ENCODE data around the gene INSRR.

The INSRR gene

DNA sequence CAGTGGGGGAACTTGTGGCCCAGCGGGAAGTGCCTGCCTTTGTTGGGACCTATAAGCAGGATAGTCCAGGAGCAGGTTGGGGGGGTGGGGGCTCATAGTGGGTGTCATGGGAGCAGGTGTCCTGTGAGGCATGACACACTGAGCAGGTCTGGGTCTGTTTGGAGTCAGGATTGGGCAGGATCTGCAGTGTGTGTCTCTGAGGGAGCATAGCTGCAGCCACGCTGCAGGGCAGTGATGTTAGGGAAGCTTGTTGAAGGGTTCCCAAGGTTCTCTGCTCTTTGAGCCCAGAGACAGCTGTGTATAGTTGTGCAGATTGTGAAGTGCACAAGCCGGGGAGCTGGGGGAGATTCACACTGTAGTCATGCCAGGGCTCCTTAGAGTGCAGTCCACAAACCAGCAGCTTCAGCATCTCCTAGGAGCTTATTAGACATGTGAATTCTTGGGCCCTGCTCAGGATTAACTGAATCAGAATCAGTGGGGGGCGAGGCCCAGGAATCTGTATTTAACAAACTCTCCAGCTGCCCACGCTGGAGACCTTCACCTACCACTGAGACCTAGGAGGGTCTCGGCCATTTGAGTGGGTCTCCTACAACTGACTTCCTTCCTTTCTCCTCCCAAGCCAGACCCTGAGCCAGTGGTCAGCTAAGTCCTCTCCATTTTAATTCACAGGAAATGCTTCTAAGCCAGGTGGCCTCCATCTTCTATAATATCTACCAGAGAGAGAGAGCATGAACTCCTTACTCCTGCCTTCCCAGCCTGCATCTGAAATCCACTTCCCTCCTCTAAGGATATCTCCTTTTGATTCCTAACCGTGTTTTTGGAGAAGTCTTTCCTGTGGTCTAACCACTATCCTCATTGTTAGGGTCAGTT, 11.1 kb downstream of the INSRR start:
- TF ChIP-seq, protein P1, sequence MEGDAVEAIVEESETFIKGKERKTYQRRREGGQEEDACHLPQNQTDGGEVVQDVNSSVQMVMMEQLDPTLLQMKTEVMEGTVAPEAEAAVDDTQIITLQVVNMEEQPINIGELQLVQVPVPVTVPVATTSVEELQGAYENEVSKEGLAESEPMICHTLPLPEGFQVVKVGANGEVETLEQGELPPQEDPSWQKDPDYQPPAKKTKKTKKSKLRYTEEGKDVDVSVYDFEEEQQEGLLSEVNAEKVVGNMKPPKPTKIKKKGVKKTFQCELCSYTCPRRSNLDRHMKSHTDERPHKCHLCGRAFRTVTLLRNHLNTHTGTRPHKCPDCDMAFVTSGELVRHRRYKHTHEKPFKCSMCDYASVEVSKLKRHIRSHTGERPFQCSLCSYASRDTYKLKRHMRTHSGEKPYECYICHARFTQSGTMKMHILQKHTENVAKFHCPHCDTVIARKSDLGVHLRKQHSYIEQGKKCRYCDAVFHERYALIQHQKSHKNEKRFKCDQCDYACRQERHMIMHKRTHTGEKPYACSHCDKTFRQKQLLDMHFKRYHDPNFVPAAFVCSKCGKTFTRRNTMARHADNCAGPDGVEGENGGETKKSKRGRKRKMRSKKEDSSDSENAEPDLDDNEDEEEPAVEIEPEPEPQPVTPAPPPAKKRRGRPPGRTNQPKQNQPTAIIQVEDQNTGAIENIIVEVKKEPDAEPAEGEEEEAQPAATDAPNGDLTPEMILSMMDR (IDR thresholded peaks at IDR 0.05; ENCODE audit: control insufficient read depth, extremely low read depth, insufficient read depth) = no peak
- DNase-seq (ENCODE audit: low read depth) = no peak
- H3K4me3 ChIP-seq (ENCODE audit: low read depth, low read length) = no peak overlapping the region

DNA sequence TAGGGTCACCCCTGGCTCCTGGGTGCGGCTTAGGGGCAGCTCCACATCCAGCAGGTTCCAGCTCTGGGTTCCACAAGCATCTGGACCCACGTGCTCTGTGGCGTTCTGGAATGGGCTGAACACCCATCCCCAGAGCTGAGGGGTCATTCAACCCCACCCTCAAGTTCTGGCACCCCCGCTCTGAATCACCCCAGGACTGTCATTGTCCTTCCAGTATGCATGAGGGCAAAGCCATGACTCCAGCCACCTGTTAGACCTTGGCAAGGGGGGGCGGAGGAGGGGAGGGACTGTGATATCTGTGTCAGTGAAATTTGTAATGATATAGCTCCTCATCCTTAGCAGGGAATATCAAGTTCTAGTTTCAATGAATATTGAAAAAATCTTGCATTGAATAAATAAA, 12.3 kb downstream of the INSRR start:
- H3K4me3 ChIP-seq (ENCODE audit: low read depth, low read length) = no peak overlapping the region
- TF ChIP-seq, protein P1 (IDR thresholded peaks at IDR 0.05; ENCODE audit: control insufficient read depth, extremely low read depth, insufficient read depth) = no peak
- DNase-seq (ENCODE audit: low read depth) = no peak

- no peak for DNase-seq (ENCODE audit: low read depth)
- no peak overlapping the region for H3K4me3 ChIP-seq (ENCODE audit: low read depth, low read length)
- TF ChIP-seq, protein P1 (IDR thresholded peaks at IDR 0.05; ENCODE audit: control insufficient read depth, extremely low read depth, insufficient read depth) = no peak
These were observed 12.9 kb downstream of the INSRR start for GRCh38 chr1:156845953-156846545.

DNA sequence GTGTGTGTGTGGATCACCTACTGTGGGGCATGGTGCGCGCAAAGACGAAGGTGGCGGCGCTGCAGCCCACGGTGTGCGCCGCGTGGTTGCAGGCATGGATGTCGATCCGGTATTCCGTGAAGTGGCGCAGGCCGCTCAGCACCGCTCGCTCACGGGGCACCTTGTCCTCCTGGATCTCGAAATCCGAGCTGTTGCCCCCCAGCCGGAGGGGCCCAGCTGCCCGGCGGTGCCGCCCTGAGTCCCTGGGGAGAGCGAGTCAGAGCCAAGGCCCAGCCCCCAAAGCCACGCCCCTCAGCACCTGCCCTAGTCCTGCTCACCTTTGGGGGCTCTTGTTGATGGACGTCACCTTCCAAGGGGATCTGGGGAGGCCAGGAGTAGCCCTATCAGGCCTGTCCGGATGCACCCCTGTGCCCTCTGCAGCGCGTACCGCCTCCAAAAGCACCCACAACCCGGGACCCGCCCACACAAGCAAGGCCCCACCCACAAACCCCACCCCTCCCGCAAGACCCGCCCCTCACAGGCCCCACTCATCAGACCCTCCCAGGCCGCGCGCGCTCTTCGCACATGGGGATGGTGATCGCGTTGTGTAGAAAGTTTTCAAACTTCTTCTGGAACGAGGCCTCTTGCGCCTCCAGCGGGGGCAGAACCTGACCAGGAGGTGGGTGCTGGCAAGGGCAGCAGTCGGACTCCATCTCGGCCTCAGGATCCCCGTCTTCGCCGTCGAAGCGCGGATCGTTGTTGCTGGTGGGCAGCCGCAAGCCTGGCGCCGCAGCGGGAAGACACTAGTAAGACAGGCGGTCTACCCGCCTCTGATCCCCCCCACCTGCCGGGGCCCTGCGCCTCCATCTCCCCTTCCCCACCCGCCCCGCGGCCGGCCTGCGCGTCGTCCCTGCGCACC, 13.6 kb downstream of the INSRR start:
- no peak overlapping the region for H3K4me3 ChIP-seq (ENCODE audit: low read depth, low read length)
- DNase-seq (ENCODE audit: low read depth) = no peak
- TF ChIP-seq, protein P1 (IDR thresholded peaks at IDR 0.05; ENCODE audit: control insufficient read depth, extremely low read depth, insufficient read depth) = no peak

DNA sequence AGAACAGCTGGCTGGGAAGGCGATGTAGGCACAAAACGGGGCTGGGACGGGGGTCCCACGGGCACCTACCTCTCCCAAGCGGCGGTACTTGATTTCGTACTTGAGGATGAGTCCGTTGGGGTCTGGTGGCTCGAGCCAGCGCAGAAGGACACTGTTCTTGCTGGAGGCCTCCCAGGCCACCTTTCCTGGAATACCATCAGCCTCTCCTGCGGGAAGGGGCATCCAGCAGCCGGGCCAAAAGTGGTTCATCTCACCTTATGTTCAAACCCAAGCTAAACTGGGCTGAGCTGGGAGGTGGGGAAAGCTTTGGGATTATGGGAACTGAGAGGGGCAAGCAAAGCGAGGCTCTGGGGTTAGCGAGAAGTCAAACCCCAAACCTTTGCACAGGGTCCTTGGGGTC, 14.3 kb downstream of the INSRR start:
- TF ChIP-seq, protein P1 (IDR thresholded peaks at IDR 0.05; ENCODE audit: control insufficient read depth, extremely low read depth, insufficient read depth) = no peak
- no peak for DNase-seq (ENCODE audit: low read depth)
- H3K4me3 ChIP-seq (ENCODE audit: low read depth, low read length) = no peak overlapping the region

DNA sequence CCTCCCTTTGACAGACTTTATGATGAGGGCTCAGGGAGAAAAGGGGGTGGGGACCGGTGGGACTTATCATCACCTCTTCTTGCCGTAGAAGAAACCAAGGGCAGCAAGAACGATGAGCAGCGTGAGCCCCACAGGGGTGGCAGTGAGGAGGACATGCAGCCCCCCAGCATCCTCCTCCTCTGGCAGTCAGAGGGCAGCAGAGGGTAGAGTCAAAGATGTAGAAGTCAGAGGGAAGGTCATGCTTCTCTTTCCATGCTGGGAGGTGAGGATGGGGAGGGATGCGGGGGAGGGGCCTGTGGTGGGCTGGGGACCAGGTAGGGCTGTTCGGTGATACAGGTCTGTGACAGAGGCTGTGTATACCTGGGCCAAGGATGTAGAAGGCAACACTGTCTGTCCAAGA, 14.8 kb downstream of the INSRR start:
- DNase-seq (ENCODE audit: low read depth) = no peak

More for the DNA sequence above, 14.8 kb downstream of the INSRR start:
- TF ChIP-seq, protein P1 (IDR thresholded peaks at IDR 0.05; ENCODE audit: control insufficient read depth, extremely low read depth, insufficient read depth) = no peak
- no peak overlapping the region for H3K4me3 ChIP-seq (ENCODE audit: low read depth, low read length)

Data from LNCaP clone FGC (cell line).